Naive thymus-derived CD4-positive, alpha-beta T cell (primary cell): ENCODE results near the gene PGR. TPM values are rescaled to one million over a fixed set of nuclear protein-coding genes. Genes with fewer than 3 reads are reported as not detected.

Source experiments
- ATAC-seq: fragments of 150-1000 bp; cut with Tn5 transposase; 2 replicates; pipeline ENCODE4 v1.10.0; 2021; ENCODE audit warnings: mild to moderate bottlenecking, moderate library complexity
- CTCF ChIA-PET: fragments of 350-600 bp; sonication (Branson Sonifier 250); formaldehyde crosslinking; loops from one replicate; lab custom pipeline; 2021; ENCODE audit warnings: antibody characterized with exemption; lab: Charles Lee
- POLR2A ChIA-PET: fragments of 350-600 bp; sonication (Branson Sonifier 250); formaldehyde crosslinking; loops from one replicate; lab custom pipeline; 2021; ENCODE audit warnings: antibody characterized with exemption, inconsistent platforms; lab: Charles Lee
- DNase-seq, 9 donors: peaks; one replicate each; pipeline versions ENCODE4 v3.0.0 to v3.0.0-alpha.2; 2020 to 2022; ENCODE audit warnings: mixed read lengths in 1 of 9
- H3K27ac ChIP-seq: one replicate; pipeline ENCODE4 v1.7.0; 2013; ENCODE audit warnings: mild to moderate bottlenecking, low read depth, low read length, moderate library complexity
- H3K27me3 ChIP-seq, 2 donors: one replicate each; pipeline ENCODE4 v1.7.0; 2013; ENCODE audit warnings: low read length in 2 of 2, mild to moderate bottlenecking in 2 of 2, moderate library complexity in 2 of 2; ENCODE audit not compliant: control insufficient read depth in 2 of 2, insufficient read depth in 2 of 2
- H3K36me3 ChIP-seq, 3 experiments: 1 replicate in 2 of 3; 2 replicates in 1 of 3; pipeline ENCODE4 v1.7.0; 2013; ENCODE audit warnings: low read length in 3 of 3, mild to moderate bottlenecking in 3 of 3, moderate library complexity in 1 of 3; ENCODE audit not compliant: insufficient read depth in 3 of 3, control insufficient read depth in 2 of 3
- H3K4me1 ChIP-seq, 2 donors: one replicate each; pipeline ENCODE4 v1.7.0; 2013; ENCODE audit warnings: low read length in 2 of 2, mild to moderate bottlenecking in 2 of 2, moderate library complexity in 1 of 2; ENCODE audit not compliant: control insufficient read depth in 2 of 2, insufficient read depth in 2 of 2
- H3K4me3 ChIP-seq: 2 replicates; pipeline ENCODE4 v1.7.0; 2013; ENCODE audit warnings: mild to moderate bottlenecking, low read length
- H3K9me3 ChIP-seq, 3 experiments: 1 replicate in 2 of 3; 2 replicates in 1 of 3; pipeline ENCODE4 v1.7.0; 2013; ENCODE audit warnings: low read length in 3 of 3; ENCODE audit not compliant: control insufficient read depth in 2 of 3
- H3K27ac Mint-ChIP-seq, 9 donors: one replicate each; pipeline ENCODE4 v1.8.0; 2020 to 2022; ENCODE audit warnings: mixed read lengths in 9 of 9, mild to moderate bottlenecking in 8 of 9, moderate library complexity in 5 of 9, inconsistent platforms in 2 of 9
- H3K27me3 Mint-ChIP-seq, 5 donors: one replicate each; pipeline ENCODE4 v1.8.0; 2021 to 2022; ENCODE audit warnings: mixed read lengths in 5 of 5, mild to moderate bottlenecking in 1 of 5
- H3K36me3 Mint-ChIP-seq, 5 donors: one replicate each; pipeline ENCODE4 v1.8.0; 2020 to 2022; ENCODE audit warnings: mixed read lengths in 5 of 5, mild to moderate bottlenecking in 3 of 5, inconsistent platforms in 1 of 5
- H3K4me1 Mint-ChIP-seq, 7 donors: one replicate each; pipeline ENCODE4 v1.8.0; 2020 to 2022; ENCODE audit warnings: mixed read lengths in 7 of 7, mild to moderate bottlenecking in 3 of 7, inconsistent platforms in 1 of 7
- H3K4me3 Mint-ChIP-seq, 10 donors: one replicate each; pipeline ENCODE4 v1.8.0; 2020 to 2022; ENCODE audit warnings: mild to moderate bottlenecking in 10 of 10, mixed read lengths in 10 of 10, moderate library complexity in 6 of 10, inconsistent platforms in 2 of 10
- H3K9me3 Mint-ChIP-seq, 11 donors: one replicate each; pipeline ENCODE4 v1.8.0; 2020 to 2022; ENCODE audit warnings: mixed read lengths in 11 of 11, mild to moderate bottlenecking in 4 of 11, inconsistent platforms in 1 of 11, moderate library complexity in 1 of 11
- intact Hi-C, 2 donors: fragments of 100-400 bp; cut with micrococcal nuclease; formaldehyde crosslinking; loops; one replicate each; pipeline ENCODE4 v1.15.1; 2023
- polyA plus RNA-seq, 2 donors: library from polyadenylated mRNA; unstranded; fragments of 300-500 nt; fragmentation: Illumina TruSeq; gene quantifications; one replicate each; pipeline ENCODE4 v1.2.3, GENCODE V29; 2021
- total RNA-seq, 6 experiments: library from RNA in 5 of 6; stranded (reverse) in 5 of 6; gene quantifications; 1 replicate in 5 of 6; 2 replicates in 1 of 6; pipeline ENCODE4 v1.2.3 and lab custom pipeline; 2021 to 2026

Gene PGR
- total and polyA plus RNA-seq, 7 experiments from 2014 or later = not detected

DNA sequence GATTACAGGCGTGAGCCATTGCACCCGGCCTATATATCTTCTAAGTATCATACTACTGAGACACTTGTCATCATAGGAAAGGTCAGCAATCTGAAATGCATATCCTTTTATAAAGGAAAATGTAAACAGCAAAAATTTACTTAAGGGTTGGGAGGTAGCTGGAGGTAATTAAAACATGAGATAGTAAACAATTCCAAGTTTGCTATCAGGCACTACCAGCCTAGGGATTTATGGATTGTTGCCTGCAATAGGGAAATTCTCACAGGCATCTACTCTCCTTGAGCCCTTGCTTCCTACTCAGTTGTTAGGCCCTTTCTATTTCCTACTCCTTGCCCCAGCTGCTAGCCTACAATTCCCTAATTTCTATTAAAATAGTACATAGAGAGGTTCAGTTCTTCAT is 16.1 kb downstream of the PGR start:
- intact Hi-C loops = no loop called here
- H3K9me3 ChIP-seq = no peaks in the 10 kb centered on the region
- ChIA-PET CTCF (no interaction called here), POLR2A (no interaction called here)
- Mint-ChIP-seq H3K36me3 (peaks cover 0 to 4% (median 0%) of the 10 kb centered on the region in 5 donors), H3K4me3 (no peak overlapping the region), H3K27ac (no peak overlapping the region), H3K27me3 (no peaks in the 10 kb centered on the region), H3K9me3 (peaks cover 0 to 24% (median 13%) of the 10 kb centered on the region in 11 donors), H3K4me1 (no peaks in the 10 kb centered on the region)
- DNase-seq = no peak
- no peaks in the 10 kb centered on the region for H3K4me1 ChIP-seq
- no peak overlapping the region for H3K4me3 ChIP-seq
- H3K36me3 ChIP-seq = no peaks in the 10 kb centered on the region
- ATAC-seq = no peak
- no peaks in the 10 kb centered on the region for H3K27me3 ChIP-seq
- no peak overlapping the region for H3K27ac ChIP-seq

DNA sequence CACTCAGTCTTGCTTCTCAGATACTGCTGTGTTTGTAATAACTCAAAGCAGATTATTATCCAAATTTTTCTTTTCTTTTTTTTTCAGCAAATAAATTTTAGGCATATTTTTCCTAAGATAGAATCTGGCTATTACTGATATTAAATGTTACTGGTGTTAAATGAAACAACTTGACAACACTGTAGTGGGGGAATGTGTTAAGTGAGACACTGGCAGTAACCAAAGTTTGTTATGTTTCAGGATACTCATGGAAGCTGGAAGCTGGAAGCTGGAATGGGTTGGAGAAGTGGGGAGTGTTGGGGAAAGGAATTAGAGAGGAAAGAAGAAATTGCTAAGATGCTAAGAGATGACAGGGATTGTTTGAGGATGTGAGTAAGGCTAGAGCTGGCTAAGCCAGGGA is 24.9 kb downstream of the PGR start:
- no peaks in the 10 kb centered on the region for H3K9me3 ChIP-seq
- no peaks in the 10 kb centered on the region for H3K4me1 ChIP-seq
- POLR2A ChIA-PET = no interaction called here
- H3K27ac Mint-ChIP-seq = peak overlapping the region in 1 of 9 donors; percentile 3
- no peaks in the 10 kb centered on the region for H3K36me3 Mint-ChIP-seq
- H3K36me3 ChIP-seq = no peaks in the 10 kb centered on the region
- H3K4me1 Mint-ChIP-seq = no peaks in the 10 kb centered on the region
- CTCF ChIA-PET = no interaction called here
- no peak for ATAC-seq
- no peak for DNase-seq
- H3K27ac ChIP-seq = no peak overlapping the region
- H3K27me3 ChIP-seq = no peaks in the 10 kb centered on the region
- no peak overlapping the region for H3K4me3 Mint-ChIP-seq
- no peaks in the 10 kb centered on the region for H3K27me3 Mint-ChIP-seq
- peaks cover 0 to 29% (median 17%) of the 10 kb centered on the region in 11 donors for H3K9me3 Mint-ChIP-seq
- intact Hi-C loops = no loop called here
- no peak overlapping the region for H3K4me3 ChIP-seq

DNA sequence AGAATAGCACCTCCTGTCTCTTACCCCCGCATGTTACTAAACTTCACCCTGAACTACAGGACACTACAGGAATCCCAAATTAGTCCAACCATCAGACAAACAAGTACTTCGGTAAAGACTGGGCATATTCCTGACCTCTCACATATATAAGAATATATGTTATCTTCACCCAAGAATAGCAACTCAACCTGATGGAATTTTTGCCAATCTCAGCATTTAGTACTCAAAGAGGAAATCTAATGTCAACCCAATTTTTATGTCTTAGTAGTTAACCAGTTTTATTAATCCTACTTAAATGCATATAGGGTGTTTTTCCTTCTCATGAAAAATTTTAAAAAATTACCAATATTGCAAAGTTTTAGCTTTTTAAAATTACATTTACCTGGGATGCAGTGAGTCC is 26.2 kb downstream of the PGR start:
- Histone ChIP-seq H3K4me1 (no peaks in the 10 kb centered on the region), H3K9me3 (no peaks in the 10 kb centered on the region), H3K27ac (no peak overlapping the region), H3K36me3 (no peaks in the 10 kb centered on the region), H3K27me3 (no peaks in the 10 kb centered on the region), H3K4me3 (no peak overlapping the region)
- no peak overlapping the region for H3K4me3 Mint-ChIP-seq
- peaks cover 0 to 29% (median 9%) of the 10 kb centered on the region in 11 donors for H3K9me3 Mint-ChIP-seq
- no peak for DNase-seq
- H3K4me1 Mint-ChIP-seq = no peaks in the 10 kb centered on the region
- intact Hi-C loops = no loop called here
- no peaks in the 10 kb centered on the region for H3K36me3 Mint-ChIP-seq
- no peak overlapping the region for H3K27ac Mint-ChIP-seq
- POLR2A ChIA-PET = no interaction called here
- no peaks in the 10 kb centered on the region for H3K27me3 Mint-ChIP-seq
- CTCF ChIA-PET = no interaction called here
- ATAC-seq = no peak

DNA sequence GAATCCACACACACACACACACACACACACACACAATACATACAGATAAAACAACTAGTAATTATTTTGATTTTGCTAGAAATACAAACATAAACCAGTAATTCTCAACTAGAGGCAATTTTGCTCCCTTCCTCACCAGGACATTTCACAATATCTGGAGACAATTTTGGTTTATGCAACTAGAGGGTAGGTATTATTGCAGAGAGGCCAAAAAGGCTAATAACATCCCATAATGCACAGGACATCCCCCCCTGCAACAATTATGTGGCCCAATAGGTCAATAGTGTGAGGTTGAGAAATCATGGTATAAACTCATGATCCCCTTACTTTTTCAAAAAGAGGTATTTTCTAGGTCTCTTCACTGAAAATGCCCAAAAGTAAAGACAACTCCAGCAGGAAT is 29.0 kb downstream of the PGR start:
- H3K4me3 Mint-ChIP-seq = no peak overlapping the region
- ChIA-PET CTCF (no interaction called here), POLR2A (no interaction called here)
- H3K4me1 Mint-ChIP-seq = no peaks in the 10 kb centered on the region
- intact Hi-C loops = no loop called here
- H3K9me3 Mint-ChIP-seq = peaks cover 0 to 27% (median 7%) of the 10 kb centered on the region in 11 donors
- no peaks in the 10 kb centered on the region for H3K27me3 ChIP-seq
- H3K4me1 ChIP-seq = no peaks in the 10 kb centered on the region
- DNase-seq (no peak), ATAC-seq (no peak)
- no peaks in the 10 kb centered on the region for H3K36me3 ChIP-seq
- no peaks in the 10 kb centered on the region for H3K27me3 Mint-ChIP-seq
- H3K4me3 ChIP-seq = no peak overlapping the region
- no peaks in the 10 kb centered on the region for H3K9me3 ChIP-seq
- no peak overlapping the region for H3K27ac ChIP-seq
- no peak overlapping the region for H3K27ac Mint-ChIP-seq
- no peaks in the 10 kb centered on the region for H3K36me3 Mint-ChIP-seq

DNA sequence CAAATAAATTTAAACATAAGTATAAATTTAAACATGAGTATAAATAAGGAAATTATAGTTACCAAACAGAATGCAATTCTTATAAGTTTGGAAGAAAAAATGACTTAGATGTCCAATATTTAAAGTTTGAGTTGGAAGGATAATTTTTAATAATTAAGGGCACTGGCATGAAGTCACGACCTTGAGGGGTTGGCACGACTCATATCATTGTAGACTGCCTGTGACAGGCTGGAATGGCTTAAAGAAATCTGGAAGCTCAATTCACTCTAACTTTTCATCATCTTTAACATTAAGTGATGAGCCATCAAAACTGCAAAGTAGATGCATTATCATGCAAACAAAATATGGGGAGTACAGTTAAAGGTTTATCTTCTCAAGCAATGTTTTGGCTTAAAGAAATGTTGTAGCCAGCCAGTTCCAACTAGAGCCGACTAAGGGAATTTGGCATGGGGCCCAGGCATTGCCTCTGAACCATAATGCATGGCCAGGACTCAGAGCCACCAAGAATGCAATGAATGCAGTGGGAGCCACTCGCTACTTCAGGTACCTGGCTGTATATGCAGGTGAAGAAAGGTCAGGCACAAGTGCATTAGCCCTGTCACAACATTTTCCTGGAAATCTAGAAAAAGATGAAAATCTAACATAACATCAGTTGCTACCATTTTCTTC is 33.4 kb downstream of the PGR start:
- ATAC-seq (no peak), DNase-seq (no peak)
- Histone ChIP-seq H3K36me3 (no peaks in the 10 kb centered on the region), H3K4me3 (no peak overlapping the region), H3K4me1 (no peaks in the 10 kb centered on the region), H3K27ac (no peak overlapping the region), H3K9me3 (no peaks in the 10 kb centered on the region), H3K27me3 (no peaks in the 10 kb centered on the region)
- no peaks in the 10 kb centered on the region for H3K36me3 Mint-ChIP-seq
- H3K4me1 Mint-ChIP-seq = no peaks in the 10 kb centered on the region
- intact Hi-C loops = no loop called here
- ChIA-PET POLR2A (no interaction called here), CTCF (no interaction called here)
- no peak overlapping the region for H3K27ac Mint-ChIP-seq
- peaks cover 0 to 22% (median 4%) of the 10 kb centered on the region in 11 donors for H3K9me3 Mint-ChIP-seq
- no peaks in the 10 kb centered on the region for H3K27me3 Mint-ChIP-seq
- H3K4me3 Mint-ChIP-seq = no peak overlapping the region

DNA sequence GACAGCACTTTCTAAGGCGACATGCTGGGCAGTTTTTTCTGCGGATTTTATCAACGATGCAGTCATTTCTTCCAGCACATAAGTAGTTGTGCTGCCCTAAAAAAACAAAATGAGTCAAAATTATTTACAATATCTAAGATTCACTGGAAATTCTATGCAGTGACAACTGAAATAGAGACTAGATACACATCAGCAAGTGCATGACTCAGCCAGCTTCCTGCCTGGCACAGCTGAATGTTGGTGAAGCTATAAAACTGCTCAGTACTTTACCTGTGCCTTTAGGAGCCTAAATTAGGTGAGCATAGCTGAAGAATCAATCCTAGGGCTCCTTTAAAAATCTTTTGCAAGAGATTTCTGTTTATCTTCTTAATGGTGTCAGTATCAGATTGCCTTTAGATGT is 37.8 kb downstream of the PGR start:
- no peaks in the 10 kb centered on the region for H3K4me1 ChIP-seq
- Mint-ChIP-seq H3K4me3 (no peak overlapping the region), H3K36me3 (no peaks in the 10 kb centered on the region), H3K27me3 (no peaks in the 10 kb centered on the region), H3K4me1 (no peaks in the 10 kb centered on the region), H3K9me3 (peaks cover 4 to 22% (median 10%) of the 10 kb centered on the region in 11 donors), H3K27ac (no peak overlapping the region)
- H3K27ac ChIP-seq = no peak overlapping the region
- intact Hi-C loops = no loop called here
- H3K9me3 ChIP-seq = no peaks in the 10 kb centered on the region
- no peak overlapping the region for H3K4me3 ChIP-seq
- no peaks in the 10 kb centered on the region for H3K36me3 ChIP-seq
- ATAC-seq = no peak
- no peaks in the 10 kb centered on the region for H3K27me3 ChIP-seq
- CTCF ChIA-PET = no interaction called here
- DNase-seq = no peak
- POLR2A ChIA-PET = no interaction called here

DNA sequence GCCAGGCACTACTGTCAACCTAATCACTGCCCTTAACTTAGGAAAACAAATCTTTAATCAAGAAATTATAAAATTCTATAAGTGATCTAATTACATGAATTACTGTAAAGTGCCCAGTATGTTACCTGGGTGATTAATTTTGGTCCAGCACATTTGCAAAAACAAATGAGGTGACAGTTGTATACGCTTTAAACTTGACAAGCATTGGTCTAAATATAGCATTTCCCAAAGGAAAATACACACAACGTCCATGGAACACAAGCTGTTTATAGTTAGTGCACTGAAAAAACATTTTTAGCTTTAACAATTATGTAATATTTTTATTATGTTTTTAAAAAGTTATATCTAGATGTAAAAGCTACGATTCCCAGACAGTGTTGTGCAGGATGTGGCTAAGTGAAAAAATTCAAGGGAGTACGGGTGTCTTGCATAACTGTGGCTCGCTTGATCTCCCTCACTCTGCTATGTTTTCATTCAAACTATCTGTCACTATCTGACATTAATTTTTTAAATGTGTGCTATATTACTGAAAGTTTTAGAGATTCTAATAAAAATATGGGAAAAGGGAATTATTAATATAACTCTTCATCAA is 38.8 kb downstream of the PGR start:
- H3K27ac Mint-ChIP-seq = no peak overlapping the region
- no peaks in the 10 kb centered on the region for H3K4me1 Mint-ChIP-seq
- no peaks in the 10 kb centered on the region for H3K4me1 ChIP-seq
- no peak overlapping the region for H3K27ac ChIP-seq
- H3K4me3 ChIP-seq = no peak overlapping the region
- CTCF ChIA-PET = no interaction called here
- no peaks in the 10 kb centered on the region for H3K36me3 ChIP-seq
- POLR2A ChIA-PET = no interaction called here
- no peak for DNase-seq
- ATAC-seq = no peak
- no peaks in the 10 kb centered on the region for H3K27me3 ChIP-seq
- intact Hi-C loops = no loop called here
- H3K4me3 Mint-ChIP-seq = no peak overlapping the region
- H3K27me3 Mint-ChIP-seq = no peaks in the 10 kb centered on the region
- H3K36me3 Mint-ChIP-seq = no peaks in the 10 kb centered on the region
- no peaks in the 10 kb centered on the region for H3K9me3 ChIP-seq
- peaks cover 4 to 30% (median 12%) of the 10 kb centered on the region in 11 donors for H3K9me3 Mint-ChIP-seq
